Suppressor macrophage treated with lipopolysaccharide for 4 hours (primary cell): ENCODE measurements around the gene NAA15.
"Not testable (repeated sequence)": the region's sequence is repeated elsewhere in the genome, so short reads cannot be mapped to it uniquely, and the experiment has no call there.

Experiments
- DNase-seq: peaks from one replicate; pipeline ENCODE4 v3.0.0-alpha.2; 2020

The NAA15 gene

GRCh38 chr4:139301113-139301820, at the start of gene NAA15:
TSS of gene NAA15 (plus strand) at chr4:139301505. CDS start at chr4:139301778, 273 bp downstream.
- DNase-seq = peak; percentile 98

GRCh38 chr4:139253046-139253445, 48.3 kb upstream of the NAA15 start:
- DNase-seq = no peak

GRCh38 chr4:139253713-139254112, 47.6 kb upstream of the NAA15 start:
- DNase-seq = no peak

GRCh38 chr4:139255581-139255980, 45.7 kb upstream of the NAA15 start:
- DNase-seq = not testable (repeated sequence)

- no peak for DNase-seq
These were observed 45.0 kb upstream of the NAA15 start for GRCh38 chr4:139256349-139256748.

- no peak for DNase-seq
These were observed 35.7 kb upstream of the NAA15 start for GRCh38 chr4:139265654-139266053.

GRCh38 chr4:139266208-139266582, 35.1 kb upstream of the NAA15 start:
- DNase-seq = no peak

- DNase-seq = peak; percentile 85
These were observed 34.6 kb upstream of the NAA15 start for GRCh38 chr4:139266583-139267257.

- no peak for DNase-seq
These were observed 34.0 kb upstream of the NAA15 start for GRCh38 chr4:139267301-139267700.

- DNase-seq = no peak
These were observed 27.5 kb upstream of the NAA15 start for GRCh38 chr4:139273835-139274234.

GRCh38 chr4:139274790-139275189, 26.5 kb upstream of the NAA15 start:
- DNase-seq = no peak

GRCh38 chr4:139275281-139275735, 26.0 kb upstream of the NAA15 start:
- DNase-seq = no peak

- no peak for DNase-seq
These were observed 22.8 kb upstream of the NAA15 start for GRCh38 chr4:139278485-139278884.

- no peak for DNase-seq
These were observed 22.2 kb upstream of the NAA15 start for GRCh38 chr4:139278912-139279759.

- DNase-seq = no peak
These were observed 21.3 kb upstream of the NAA15 start, which contains the start of gene MGARP for GRCh38 chr4:139279760-139280620. TSS of gene MGARP (minus strand) at chr4:139280225. CDS start at chr4:139280158, 67 bp downstream.

GRCh38 chr4:139282065-139282720, 19.1 kb upstream of the NAA15 start:
- no peak for DNase-seq

- DNase-seq = no peak
These were observed 18.6 kb upstream of the NAA15 start for GRCh38 chr4:139282721-139283075.

GRCh38 chr4:139286186-139286698, 15.1 kb upstream of the NAA15 start:
- no peak for DNase-seq

GRCh38 chr4:139295206-139295941, 5.9 kb upstream of the NAA15 start:
- peak; percentile 98 for DNase-seq

- DNase-seq = no peak
These were observed 5.4 kb upstream of the NAA15 start for GRCh38 chr4:139295942-139296299.

- peak; percentile 28 for DNase-seq
These were observed 4.3 kb upstream of the NAA15 start for GRCh38 chr4:139297001-139297410.
